NCI-H345 (cell line): ENCODE data around the gene STOML3.

Experiments used
- DNase-seq: peaks from one replicate; lab custom pipeline; 2025; lab: John Stamatoyannopoulos, UW

Gene STOML3

GRCh38 chr13:38981096-38981495, 9.5 kb downstream of the STOML3 start:
- no peak for DNase-seq

- DNase-seq = peak; percentile 31
These were observed 9.9 kb downstream of the STOML3 start for GRCh38 chr13:38980750-38981078.

GRCh38 chr13:38979891-38980749, 10.5 kb downstream of the STOML3 start:
- peak; percentile 46 for DNase-seq

- no peak for DNase-seq
These were observed 20.1 kb downstream of the STOML3 start for GRCh38 chr13:38970380-38971051.

- DNase-seq = no peak
These were observed 21.4 kb downstream of the STOML3 start for GRCh38 chr13:38969187-38969586.

GRCh38 chr13:38967446-38967845, 23.2 kb downstream of the STOML3 start:
- DNase-seq = no peak

- no peak for DNase-seq
These were observed 25.4 kb downstream of the STOML3 start for GRCh38 chr13:38965281-38965680.

GRCh38 chr13:38960175-38960574, 30.5 kb downstream of the STOML3 start:
- no peak for DNase-seq

GRCh38 chr13:38957794-38958592, 32.6 kb downstream of the STOML3 start:
- DNase-seq = no peak

GRCh38 chr13:38954844-38955243, 35.8 kb downstream of the STOML3 start:
- DNase-seq = no peak

- no peak for DNase-seq
These were observed 36.3 kb downstream of the STOML3 start for GRCh38 chr13:38954291-38954690.

GRCh38 chr13:38952827-38953226, 37.8 kb downstream of the STOML3 start:
- no peak for DNase-seq

- no peak for DNase-seq
These were observed 38.9 kb downstream of the STOML3 start for GRCh38 chr13:38951525-38952313.

- DNase-seq = no peak
These were observed 39.6 kb downstream of the STOML3 start for GRCh38 chr13:38950987-38951386.

- no peak for DNase-seq
These were observed 43.6 kb downstream of the STOML3 start for GRCh38 chr13:38947054-38947453.

GRCh38 chr13:38944219-38944618, 46.4 kb downstream of the STOML3 start:
- no peak for DNase-seq

- no peak for DNase-seq
These were observed 47.4 kb downstream of the STOML3 start for GRCh38 chr13:38943231-38943630.

- no peak for DNase-seq
These were observed 49.2 kb downstream of the STOML3 start for GRCh38 chr13:38941353-38941945.

- no peak for DNase-seq
These were observed 56.8 kb downstream of the STOML3 start for GRCh38 chr13:38933786-38934185.

GRCh38 chr13:38922170-38922569, 68.5 kb downstream of the STOML3 start:
- DNase-seq = no peak

GRCh38 chr13:38921081-38921480, 69.5 kb downstream of the STOML3 start:
- DNase-seq = no peak
